GM23248 (cell line): ENCODE data around the gene CHMP3.

Experiments used
- EZH2 ChIP-seq: fragments of 200-600 bp; sonication (generic); IDR thresholded peaks from 2 replicates; pipeline ENCODE4 v1.6.1; 2018; ENCODE audit warnings: antibody characterized with exemption, mild to moderate bottlenecking; ENCODE audit not compliant: insufficient read depth, poor library complexity, severe bottlenecking
- EZH2phosphoT487 ChIP-seq: fragments of 200-600 bp; sonication (generic); IDR thresholded peaks from 2 replicates; pipeline ENCODE4 v1.6.1; 2018; ENCODE audit warnings: antibody characterized with exemption, moderate library complexity, mild to moderate bottlenecking, low read depth; ENCODE audit not compliant: insufficient read depth

DNA sequence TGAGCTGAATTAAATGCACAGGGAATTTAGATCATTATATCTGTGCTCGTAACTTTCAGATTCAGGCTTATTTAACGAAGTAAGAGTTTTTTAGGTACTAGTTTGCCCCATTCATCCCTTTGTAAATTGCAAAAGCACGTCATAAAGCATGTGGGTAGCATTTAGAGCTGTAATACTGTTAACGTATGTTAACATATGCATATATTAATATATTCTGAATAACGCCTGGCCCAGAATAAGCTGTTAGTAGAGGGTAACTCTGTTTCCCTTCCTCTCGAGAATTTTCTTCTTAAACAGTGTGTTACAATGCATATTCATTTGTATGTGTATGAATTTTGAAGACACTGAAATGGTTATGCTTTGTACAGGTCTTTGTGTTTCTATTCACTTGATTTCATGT, 91.6 kb downstream of the CHMP3 start:
- TF ChIP-seq EZH2, result no peak
- no peak for TF ChIP-seq EZH2phosphoT487
